ENCODE measurements around the gene CALML3.

The CALML3 gene

DNA sequence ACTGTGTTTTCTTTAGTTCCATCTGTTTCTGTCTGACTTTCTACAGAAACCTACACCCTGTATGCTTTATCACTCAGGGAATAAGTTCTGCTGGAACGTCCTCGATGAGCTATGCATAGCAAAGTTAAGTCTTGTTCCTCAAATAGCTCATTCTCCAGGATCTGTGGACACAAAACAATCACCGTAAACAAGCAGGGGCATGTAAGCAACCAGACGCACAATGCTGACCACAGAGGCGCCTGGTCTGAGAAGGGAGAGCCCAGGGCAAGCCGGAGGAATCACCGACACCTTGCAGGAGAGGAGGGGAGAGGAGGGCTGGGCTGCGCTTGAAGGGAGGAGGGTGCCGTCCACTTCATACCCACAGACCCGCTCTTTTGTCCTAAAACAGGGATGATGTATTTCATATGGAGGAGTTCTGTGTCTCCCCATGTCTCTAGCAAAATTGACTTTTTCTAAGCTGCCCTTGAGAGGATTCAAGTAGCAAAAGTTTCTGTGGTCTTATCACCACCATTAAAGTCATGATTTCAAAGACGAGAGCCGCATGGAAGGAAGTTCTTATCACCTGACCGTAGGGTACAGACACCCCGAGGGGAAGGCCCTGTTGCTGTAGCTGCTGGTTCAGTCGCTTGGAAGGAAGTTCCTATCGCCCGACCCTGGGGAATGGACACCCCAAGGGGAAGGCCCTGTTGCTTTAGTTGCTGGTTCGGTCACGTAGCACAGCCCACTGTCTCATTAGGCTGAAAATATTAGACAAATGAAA lies 14.3 kb downstream of the CALML3 start:
- no peak for DNase-seq (ENCODE audit: low read depth)

DNA sequence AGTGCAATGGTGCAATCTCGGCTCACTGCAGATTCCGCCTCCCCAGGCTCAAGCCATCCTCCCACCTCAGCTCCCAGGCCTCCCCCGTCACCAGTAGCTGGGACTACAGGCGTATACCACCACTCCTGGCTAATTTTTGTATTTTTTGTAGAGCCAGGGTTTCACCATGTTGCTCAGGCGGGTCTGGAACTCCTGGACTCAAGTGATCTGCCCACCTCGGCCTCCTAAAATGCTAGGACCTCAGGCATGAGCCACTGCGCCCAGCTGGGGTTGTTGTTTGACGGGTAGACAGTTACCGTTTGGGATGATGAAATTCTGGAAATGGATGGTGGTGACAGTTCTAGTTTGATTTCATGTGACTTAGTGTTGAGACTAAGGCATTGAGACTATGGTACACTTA lies 15.3 kb downstream of the CALML3 start:
- no peak for DNase-seq (ENCODE audit: low read depth)

DNA sequence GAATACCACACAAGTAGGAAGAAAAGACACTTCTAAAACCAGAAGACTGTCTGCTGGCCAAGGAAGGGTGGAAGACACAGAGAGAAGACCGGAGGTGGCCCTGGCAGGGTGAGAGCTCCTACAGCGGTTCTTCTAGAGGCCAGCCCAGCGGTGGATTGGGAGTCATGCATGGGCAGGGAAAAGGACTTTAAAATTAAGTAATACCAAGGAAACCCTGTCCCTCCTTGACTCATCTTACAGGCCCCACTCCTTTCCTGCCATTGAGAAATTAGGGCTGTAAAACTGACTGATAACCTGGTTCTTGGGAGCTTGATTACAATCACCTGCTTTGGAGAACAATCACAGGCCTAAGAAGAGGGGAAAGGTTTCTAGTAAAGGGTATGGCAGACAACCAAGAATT lies 16.1 kb downstream of the CALML3 start:
- no peak for DNase-seq (ENCODE audit: low read depth)

DNA sequence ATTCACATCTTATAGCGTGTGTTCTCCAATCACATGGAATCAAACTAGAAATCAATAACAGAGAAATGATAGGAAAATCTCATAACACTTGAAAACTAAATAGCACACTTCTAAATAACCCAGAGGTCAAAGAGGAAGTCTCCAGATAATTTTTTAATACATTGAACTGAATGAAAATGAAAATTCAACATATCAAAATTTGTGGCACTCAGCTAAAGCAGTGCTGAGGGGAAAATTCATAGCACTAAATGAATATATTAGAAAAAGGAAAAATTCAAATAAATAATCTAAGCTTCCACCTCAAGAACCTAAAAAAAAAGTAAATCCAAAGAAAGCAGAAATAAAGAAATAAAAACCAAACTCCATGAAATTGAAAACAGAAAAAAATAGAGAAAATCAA lies 17.3 kb downstream of the CALML3 start:
- DNase-seq (ENCODE audit: low read depth), result no peak

DNA sequence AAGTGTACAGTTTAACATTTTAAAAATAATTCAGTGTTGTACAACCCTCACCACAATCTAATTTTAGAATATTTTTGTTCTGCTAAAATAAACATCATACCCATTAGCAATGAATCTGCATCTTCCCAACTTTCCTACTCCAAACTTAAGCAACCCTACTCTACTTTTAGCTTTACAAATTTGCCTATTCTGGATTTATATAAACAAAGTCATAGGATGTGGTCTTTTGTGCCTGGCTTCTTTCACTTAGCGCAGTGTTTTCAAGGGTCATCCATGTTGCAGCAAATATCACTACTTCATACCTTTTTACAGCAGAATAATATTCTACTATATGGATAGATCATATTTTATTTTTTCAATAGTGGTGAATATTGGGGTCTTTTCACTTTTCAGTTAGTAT lies 18.9 kb downstream of the CALML3 start:
- DNase-seq (ENCODE audit: low read depth), result no peak

DNA sequence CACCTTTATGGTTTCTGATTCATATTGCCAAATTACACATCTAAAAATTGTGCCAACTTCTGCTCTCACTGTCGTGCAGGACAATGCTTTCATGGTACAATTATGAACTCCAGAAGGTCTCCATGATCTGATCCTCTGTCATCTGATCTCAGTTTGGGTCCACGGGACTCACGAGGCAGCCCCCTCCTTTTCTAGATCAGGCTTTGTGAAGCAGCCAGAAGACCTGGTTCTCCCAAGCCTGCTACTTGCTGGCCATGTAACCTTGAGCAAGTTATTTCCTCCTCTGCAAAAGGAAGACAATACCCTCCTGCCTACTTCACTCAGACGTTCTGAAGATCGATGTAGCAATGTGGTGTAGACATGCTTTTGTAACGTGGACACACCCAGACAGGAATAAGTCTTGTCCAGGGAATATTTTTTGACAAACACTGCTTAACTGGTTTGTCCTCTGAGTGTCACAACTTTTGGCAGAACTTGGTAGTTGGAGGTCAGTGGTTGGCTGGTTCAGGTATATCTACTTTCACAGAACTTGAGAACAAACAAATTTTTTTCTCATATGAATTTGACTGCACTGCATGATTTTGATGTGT lies 19.6 kb downstream of the CALML3 start:
- no peak for DNase-seq (ENCODE audit: low read depth)

DNA sequence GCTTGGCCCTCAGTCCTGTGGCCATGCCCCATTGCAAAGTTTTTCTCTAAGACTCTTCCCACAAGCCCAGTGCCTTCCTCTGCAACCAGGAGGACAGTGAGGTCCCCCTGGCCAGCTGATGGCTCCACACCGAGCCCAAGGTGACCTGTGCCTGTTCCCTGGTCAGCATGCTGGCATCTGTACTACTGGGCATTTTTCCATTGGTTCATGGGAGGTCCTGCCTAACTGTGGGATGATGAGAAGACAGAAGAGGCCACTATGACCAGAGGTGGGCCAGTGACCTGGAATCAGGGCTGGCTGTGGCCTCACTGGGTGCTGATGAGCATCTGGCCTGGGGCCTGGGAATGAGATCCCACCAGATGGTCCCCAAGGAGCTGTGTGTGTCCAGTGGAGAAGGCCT lies 20.2 kb downstream of the CALML3 start:
- DNase-seq (ENCODE audit: low read depth), result no peak

DNA sequence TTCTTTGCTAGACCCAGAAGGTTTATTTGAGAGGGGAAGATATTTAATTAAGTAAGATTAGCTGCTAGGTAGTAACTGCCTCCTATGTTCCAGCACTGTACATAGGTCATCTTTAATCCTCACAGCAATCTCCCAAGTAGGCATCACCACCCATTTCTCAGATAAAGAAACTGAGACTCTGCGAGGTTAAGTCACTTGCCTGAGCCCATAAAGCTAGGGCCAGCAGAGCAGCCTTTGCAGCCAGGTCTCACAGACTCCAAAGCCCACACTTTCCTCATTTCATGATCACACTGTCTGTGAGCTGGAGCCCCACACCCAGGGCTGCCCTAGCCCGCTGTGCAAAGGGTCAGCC lies 20.6 kb downstream of the CALML3 start:
- no peak for DNase-seq (ENCODE audit: low read depth)

DNA sequence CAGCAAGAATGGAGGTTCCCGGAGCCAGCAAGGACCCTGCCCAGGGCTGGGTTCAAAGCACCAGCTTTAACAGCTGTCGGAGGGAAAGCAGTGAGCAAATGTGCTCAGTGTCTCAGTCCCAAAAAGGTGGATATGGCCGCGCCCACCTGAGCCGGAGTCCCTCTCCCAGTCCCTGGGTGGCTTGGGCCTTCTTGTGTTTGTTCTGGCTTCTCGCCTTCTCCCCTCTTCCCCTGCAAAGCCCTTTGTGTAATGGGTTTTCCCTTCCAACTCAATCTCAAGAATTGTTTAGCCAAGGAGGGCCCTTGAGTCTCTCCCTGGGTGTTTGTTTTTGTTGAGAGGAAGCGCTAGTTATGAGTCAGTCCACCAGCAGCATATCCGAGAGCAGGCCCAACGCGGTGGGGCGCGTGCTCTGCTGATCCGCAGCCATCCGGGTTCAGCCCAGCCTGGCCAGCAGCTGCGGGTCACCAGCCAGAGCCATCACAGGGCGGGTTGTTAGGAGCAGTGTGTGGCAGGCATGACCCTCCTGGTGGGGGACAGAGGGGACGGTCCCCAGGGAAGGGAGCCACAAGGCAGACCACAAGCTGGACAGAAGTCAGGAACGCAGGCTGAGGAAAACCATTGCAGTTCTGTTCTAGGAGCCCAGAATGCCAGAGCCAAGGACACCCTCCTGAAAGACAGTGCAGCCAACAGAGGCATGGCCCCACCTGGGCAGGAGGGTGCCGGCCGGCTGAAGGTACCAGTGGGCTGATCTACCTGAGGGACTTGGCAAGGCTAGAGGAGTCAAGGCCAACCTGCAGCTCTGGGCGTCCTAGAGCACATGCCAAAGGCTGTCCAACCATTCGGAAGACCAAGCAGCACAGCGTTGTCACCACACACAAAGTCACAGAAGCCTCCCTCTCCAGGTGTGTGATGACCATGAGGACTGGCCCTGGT lies 21.3 kb downstream of the CALML3 start:
- no peak for DNase-seq (ENCODE audit: low read depth)

DNA sequence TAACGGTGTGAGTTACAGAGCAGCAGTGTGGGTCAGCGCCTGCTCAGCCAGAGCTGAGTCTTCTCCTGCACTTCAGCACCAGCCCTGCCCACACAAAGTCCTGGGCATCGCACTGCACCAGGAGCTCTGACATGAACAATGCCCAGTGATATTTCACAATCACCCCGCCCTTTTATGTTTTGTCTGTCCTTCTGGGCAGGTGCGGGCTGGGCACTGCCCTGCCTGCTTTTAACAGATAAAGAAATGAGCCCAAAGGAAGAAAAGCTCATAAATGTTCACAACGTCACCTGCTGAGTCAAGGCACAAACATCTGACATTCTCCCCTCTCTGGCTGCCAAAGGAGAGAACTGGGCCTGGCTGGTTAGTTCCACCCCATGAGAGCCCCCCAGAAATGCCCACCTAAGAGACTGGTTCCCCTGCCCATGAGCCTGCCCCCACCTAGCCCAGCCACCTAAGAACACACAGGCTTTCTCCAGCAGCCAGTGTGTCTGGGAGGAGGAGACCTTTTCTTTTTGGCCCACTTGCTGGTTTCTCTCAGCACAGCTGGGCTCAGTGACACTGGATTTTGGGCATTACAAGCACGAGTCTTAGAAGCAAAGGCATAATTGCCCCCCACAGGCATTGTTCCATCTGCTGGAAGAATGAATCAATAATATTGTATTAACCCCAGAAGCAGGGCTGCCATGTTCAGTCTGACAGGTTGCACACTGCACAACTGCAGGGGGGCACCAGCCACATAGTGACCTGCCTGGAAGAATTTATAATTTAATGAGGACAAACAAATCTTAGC lies 22.3 kb downstream of the CALML3 start:
- DNase-seq (ENCODE audit: low read depth), result no peak

DNA sequence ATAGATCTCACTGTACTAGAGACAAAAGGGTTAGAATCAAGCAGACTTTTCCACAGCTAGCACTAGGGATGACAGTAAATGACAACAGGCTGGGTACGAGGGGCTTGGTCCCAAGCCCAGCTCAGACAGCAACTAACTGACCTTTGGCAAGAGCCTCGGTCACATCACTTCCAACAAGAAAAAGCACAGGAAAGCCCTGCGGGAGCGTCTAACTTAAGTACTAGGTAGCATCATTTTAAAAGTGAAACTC lies 22.8 kb downstream of the CALML3 start:
- no peak for DNase-seq (ENCODE audit: low read depth)

DNA sequence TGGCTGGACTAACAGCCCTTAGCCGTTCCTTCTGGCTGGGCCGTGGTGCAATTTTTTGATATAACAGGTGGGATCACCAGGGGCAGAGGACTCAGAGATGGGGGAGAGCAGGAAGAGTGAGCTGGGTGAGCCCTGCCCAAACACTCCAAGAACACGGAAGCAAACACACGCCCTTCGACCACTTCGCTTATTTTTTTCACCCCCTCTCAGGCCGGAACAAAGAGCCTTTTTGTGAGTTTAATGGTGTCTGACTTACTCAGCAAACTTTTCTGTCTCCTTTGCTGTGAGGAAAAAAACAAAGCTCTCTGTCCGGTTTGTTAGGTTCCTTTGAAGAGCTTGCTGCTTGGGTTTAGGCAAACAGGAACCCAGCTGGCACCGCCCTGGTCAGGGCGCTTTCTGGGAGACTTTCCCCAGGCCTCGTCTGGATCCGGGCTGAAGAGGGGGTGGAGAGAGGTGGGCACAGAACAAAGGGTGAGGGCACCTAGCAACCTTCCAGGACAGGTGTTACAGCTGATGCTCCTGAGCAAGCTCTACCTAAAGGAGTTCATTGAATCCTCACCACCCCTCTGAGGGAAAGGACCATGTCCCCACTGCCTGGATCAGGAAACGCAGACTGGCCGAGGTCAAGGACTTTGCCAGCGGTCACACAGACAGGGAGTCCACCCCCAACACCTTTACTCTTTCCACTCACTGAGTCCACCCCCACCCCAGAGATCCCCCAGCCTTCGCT lies 23.3 kb downstream of the CALML3 start:
- no peak for DNase-seq (ENCODE audit: low read depth)

DNA sequence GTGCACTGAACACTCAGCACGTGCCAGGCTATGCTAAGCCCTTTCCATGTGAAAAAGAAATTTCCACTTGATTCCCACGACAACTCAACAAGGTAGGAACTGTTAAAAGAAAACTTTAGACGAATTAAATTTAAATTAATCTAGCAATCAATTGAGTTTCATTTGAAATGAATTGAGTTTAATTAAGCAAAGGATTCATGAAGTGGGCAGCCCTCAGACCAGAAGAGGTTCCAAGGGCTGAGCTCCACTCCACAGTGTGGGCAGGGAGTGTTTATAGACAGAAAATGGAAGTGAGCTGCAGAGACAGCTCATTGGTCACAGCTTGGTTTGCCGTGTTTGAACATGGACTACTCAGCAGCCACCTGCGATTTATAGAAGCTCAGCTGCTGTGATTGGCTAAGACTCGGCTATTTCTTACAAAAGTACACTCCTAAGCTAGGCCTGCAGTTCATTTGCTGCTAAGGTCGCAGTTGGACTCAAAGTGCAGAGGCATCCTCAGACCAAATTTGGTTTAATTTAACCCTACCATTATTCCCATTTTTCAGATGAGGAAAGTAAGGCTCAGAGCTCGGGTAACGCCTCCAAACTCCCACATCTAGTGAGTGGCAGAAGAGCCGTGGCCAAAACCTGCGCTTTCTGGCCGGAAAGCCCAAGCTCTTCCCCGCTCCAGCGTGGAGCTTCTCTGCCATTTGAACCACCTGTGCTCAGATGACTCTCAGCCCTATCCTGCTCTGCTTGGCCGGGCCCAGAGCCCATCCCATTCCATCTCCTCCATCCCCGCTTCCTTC lies 24.9 kb downstream of the CALML3 start:
- DNase-seq (ENCODE audit: low read depth), result no peak

DNA sequence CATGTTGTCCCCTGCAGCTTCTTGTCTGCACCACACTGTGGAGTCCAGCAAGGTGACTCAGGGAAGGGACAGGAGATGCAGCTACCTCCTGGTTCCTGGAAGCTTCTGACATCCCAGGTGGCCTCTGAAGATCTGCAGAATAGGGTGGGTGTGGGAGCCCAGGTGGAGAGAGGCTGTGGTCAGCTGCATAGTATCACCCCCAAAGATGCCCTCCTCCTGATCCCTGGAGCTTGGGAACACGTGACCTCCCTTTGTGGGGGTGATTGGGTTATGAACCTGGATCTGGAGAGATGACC lies 25.4 kb downstream of the CALML3 start:
- DNase-seq (ENCODE audit: low read depth), result no peak

DNA sequence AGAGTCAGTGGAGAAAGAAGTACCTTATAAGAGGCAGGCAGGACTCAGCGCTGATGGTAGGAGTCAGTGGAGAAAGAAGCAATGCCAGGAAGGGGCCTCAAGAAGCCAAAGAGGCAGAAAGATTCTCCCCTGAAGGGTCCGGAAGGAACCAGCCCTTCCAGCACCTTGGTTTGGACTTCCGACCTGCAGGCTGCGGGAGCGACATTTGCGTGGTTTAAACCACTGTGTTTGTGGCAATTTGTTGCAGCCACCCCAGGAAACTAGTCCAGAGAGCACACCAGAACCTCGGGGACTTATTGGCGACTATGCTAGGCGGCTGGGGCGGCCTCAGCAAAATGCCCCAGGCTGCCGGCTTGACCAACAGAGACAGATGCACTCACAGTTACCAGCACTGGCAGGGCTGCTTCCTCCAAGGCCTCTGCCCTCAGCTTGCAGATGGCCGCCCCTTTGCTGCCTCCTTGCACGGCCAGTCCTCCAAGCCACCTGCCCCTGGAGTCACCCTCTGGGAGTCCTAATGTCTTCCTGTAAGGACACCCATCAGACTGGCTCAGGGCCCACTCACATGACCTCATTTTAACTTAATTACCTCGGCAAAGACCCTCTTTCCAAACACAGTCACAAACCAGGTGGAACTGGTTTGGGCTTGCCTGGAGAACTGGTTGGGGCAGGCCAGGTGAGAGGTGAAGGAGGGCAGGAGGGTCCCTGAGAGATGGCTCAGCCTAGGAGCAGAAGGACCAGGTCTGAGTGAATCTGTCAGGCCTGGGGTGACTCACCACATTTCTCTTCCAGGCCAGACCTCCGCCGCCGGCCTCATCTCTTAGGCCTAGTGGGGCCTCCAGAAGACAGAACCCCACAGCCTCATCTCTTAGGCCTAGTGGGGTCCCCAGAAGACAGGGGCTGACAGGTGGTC lies 26.1 kb downstream of the CALML3 start:
- DNase-seq (ENCODE audit: low read depth), result no peak

DNA sequence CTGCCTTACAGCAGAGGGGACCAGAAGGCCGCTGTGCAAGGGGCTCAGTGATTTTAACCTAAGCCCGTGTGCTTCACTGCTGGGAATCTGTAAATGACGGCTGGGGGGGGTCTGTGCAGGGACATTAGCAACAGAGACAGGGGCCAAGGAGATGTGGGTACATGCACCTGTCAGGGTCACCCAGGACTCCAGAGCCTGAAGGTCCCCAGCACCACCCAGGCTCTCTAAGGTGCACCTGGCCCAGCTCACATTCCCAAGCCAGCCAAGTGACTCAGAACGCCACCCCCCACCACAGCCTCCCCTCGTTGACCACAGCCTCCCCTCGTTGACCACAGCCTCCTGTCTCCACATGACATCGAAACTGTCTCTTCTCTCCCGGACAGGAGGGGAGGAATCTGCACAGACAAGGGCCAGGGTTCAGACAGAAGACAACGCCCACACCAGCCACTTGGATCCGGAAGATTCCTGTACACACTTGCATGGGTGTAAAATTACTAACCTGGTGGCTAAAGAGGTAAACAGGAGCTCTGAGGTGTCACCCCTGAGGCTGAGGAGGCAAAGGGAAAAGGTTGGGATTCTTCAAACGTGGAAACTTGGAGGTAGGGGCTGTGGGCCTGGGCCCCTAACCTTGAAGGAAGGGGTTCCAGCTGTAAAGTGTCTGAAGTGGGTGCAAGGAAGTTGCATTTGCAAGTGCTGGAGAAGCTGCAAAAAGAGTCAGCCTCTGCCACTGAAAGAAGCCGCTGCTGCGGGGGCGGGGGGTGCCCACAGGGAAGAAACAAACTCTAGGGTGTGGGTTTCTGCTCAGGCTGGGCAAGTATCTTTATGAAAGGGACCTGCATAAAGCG lies 27.0 kb downstream of the CALML3 start:
- DNase-seq (ENCODE audit: low read depth), result peak; percentile 70

DNA sequence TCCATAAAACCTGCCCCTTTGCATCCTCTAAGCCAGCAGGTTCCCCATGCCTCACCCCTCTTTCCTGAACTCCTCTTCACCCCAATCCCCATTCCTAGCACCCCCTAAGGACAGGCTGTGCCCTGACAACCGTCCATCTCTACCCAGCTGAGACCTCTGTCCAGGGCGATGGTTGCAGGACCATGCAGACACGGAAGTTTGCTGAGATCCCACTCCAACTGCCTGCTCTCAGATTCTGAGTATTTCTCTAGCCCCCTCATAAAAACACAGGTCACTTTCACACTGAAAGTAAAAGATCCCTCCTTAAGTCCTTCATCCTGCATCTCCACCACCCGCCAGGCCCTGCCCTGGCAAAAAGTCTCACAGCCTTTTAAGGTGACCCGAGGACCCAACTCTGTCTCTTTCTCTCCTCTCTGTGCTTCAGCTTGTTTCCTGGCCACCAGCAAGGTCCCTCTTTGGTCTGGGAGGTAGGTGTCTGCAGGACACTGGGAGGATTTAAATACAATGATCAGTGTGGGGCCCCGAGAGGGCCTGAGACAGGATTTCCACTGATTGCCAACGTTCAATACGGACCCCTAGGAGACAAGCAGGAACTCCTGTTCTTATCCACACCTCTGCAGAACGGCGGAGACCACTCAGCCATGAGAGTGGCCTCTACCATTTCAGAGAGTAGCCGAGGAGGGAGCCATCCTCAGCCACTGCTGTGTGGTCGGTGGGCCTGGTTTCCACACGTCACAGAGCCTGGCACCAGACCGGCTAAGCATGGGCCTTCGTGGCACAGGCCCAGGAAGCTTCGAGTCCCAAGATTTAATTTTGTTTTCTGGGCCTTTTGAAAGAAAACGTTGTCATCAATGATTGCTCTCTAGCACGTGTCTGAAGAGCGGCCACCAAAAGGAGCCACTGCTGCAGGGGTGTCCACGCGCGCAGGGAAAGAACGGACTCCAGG lies 27.9 kb downstream of the CALML3 start:
- DNase-seq (ENCODE audit: low read depth), result no peak
